Fibroblast of lung (primary cell): ENCODE measurements around the gene NT5DC1.

ENCODE experiments used
- CTCF ChIP-seq, 2 donors: IDR thresholded peaks in 1 of 2; conservative IDR thresholded peaks in 1 of 2; 1 replicate in 1 of 2; 2 replicates in 1 of 2; pipeline ENCODE4 v1.5.1; 2011 to 2012; ENCODE audit warnings: low read length in 2 of 2, control low read depth in 1 of 2, inconsistent platforms in 1 of 2, low read depth in 1 of 2, mild to moderate bottlenecking in 1 of 2
- EZH2 ChIP-seq: IDR thresholded peaks from 2 replicates; pipeline ENCODE4 v1.5.1; 2012; ENCODE audit warnings: low read length, control low read depth, mild to moderate bottlenecking; ENCODE audit errors: missing control alignments

DNA sequence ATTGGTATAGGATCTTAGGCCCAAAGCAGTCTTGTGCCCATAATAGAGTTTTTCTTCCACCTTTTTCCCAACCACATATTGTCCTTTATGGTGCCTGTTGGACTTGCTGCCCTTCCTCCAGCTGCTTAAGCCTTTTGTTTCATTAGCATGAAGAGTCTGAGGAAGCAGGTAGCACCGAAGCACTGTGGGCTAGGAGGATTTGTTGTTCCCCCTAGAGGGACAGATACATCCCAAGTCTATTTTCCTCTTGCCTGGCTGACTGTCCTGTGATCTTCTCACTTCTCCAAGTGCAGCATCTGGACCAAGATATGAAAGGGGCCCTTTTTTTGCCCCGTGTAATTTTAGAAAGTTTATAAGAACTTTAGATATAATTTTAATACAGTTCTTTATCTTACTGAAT, 75.9 kb downstream of the NT5DC1 start:
- TF ChIP-seq CTCF (conservative IDR thresholded peaks at IDR 0.05 in 1 of 2, IDR thresholded peaks at IDR 0.05 in 1 of 2; ENCODE audit: low read depth in 1 of 2, low read length in 2 of 2) (no peak), EZH2 (no peak)
